ENCODE data around the gene CLPX.
"Not testable (repeated sequence)": the region's sequence is repeated elsewhere in the genome, so short reads cannot be mapped to it uniquely, and the experiment has no call there.

Gene CLPX

GRCh38 chr15:65206750-65207149 lies 21.6 kb upstream of the CLPX start:
- DNase-seq (ENCODE audit: low read depth in 2 of 2), result no peak

GRCh38 chr15:65204931-65205660 lies 20.0 kb upstream of the CLPX start:
- DNase-seq (ENCODE audit: low read depth in 2 of 2), result no peak

GRCh38 chr15:65204236-65204930 lies 19.2 kb upstream of the CLPX start:
- no peak for DNase-seq (ENCODE audit: low read depth in 2 of 2)

GRCh38 chr15:65201918-65202317 lies 16.8 kb upstream of the CLPX start:
- no peak for DNase-seq (ENCODE audit: low read depth in 2 of 2)

- no peak for DNase-seq (ENCODE audit: low read depth in 2 of 2)
Measured at GRCh38 chr15:65198571-65198970, 13.4 kb upstream of the CLPX start.

GRCh38 chr15:65197337-65197645 lies 12.1 kb upstream of the CLPX start:
- no peak for DNase-seq (ENCODE audit: low read depth in 2 of 2)

- no peak for DNase-seq (ENCODE audit: low read depth in 2 of 2)
Measured at GRCh38 chr15:65196637-65197336, 11.6 kb upstream of the CLPX start.

- no peak for DNase-seq (ENCODE audit: low read depth in 2 of 2)
Measured at GRCh38 chr15:65195548-65195923, 10.4 kb upstream of the CLPX start.

GRCh38 chr15:65194826-65195547 lies 9.8 kb upstream of the CLPX start:
- no peak for DNase-seq (ENCODE audit: low read depth in 2 of 2)

- no peak for DNase-seq (ENCODE audit: low read depth in 2 of 2)
Measured at GRCh38 chr15:65192016-65192415, 6.9 kb upstream of the CLPX start.

- DNase-seq (ENCODE audit: low read depth in 2 of 2), result peak; percentile 41 to 42
Measured at GRCh38 chr15:65189102-65189740, 4.1 kb upstream of the CLPX start.

GRCh38 chr15:65188472-65188871 lies 3.3 kb upstream of the CLPX start:
- DNase-seq (ENCODE audit: low read depth in 2 of 2), result not testable (repeated sequence)

GRCh38 chr15:65184305-65184867 lies 756 bp downstream of the CLPX start:
- no peak for DNase-seq (ENCODE audit: low read depth in 2 of 2)

- no peak for DNase-seq (ENCODE audit: low read depth in 2 of 2)
Measured at GRCh38 chr15:65183865-65184159, 1.3 kb downstream of the CLPX start.

GRCh38 chr15:65182538-65182937 lies 2.6 kb downstream of the CLPX start:
- DNase-seq (ENCODE audit: low read depth in 2 of 2), result no peak

- DNase-seq (ENCODE audit: low read depth in 2 of 2), result not testable (repeated sequence)
Measured at GRCh38 chr15:65181582-65182353, 3.4 kb downstream of the CLPX start.

- DNase-seq (ENCODE audit: low read depth in 2 of 2), result no peak
Measured at GRCh38 chr15:65180167-65180566, 5.0 kb downstream of the CLPX start.

GRCh38 chr15:65177901-65178300 lies 7.2 kb downstream of the CLPX start:
- no peak for DNase-seq (ENCODE audit: low read depth in 2 of 2)

- peak; percentile 34 to 43 for DNase-seq (ENCODE audit: low read depth in 2 of 2)
Measured at GRCh38 chr15:65176056-65176455, 9.1 kb downstream of the CLPX start.

- DNase-seq (ENCODE audit: low read depth in 2 of 2), result no peak
Measured at GRCh38 chr15:65175511-65175910, 9.6 kb downstream of the CLPX start.

GRCh38 chr15:65174509-65174908 lies 10.6 kb downstream of the CLPX start:
- DNase-seq (ENCODE audit: low read depth in 2 of 2), result no peak
